HG02852 (cell line): Measurements from ENCODE around the gene NPBWR2.

ENCODE experiments used
- ATAC-seq: cut with Tn5 transposase; IDR thresholded peaks from one replicate; pipeline ENCODE4 v1.9.1; 2021; ENCODE audit warnings: mild to moderate bottlenecking, moderate library complexity; ENCODE audit not compliant: unreplicated experiment

NPBWR2 gene

DNA sequence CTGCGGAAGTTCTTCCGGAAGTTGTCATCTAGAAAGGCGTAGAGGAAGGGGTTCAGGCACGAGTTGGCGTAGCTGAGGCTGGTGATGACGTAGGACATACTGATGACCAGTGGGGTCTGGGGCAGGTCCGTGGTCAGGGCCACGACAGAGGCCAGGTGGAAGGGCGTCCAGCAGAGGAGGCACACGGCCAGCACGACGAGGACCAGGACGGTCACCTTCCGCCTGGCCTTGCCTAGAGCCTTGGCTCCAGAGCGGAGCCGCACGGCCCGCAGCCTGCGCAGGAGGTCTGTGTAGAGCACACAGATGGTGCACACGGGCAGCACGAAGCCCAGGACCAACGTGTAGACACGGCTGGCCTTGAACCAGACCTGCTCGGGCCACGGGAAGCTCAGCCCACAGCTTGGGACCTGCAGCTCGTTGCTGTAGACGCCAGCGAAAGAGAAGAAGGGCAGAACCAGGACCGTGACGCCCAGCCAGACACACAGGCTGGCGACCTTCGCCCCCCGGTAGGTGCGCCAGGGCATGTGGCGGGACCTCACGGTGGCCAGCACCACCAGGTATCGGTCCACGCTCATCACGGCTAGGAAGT, 1.4 kb downstream of the NPBWR2 start:
- no peak for ATAC-seq

DNA sequence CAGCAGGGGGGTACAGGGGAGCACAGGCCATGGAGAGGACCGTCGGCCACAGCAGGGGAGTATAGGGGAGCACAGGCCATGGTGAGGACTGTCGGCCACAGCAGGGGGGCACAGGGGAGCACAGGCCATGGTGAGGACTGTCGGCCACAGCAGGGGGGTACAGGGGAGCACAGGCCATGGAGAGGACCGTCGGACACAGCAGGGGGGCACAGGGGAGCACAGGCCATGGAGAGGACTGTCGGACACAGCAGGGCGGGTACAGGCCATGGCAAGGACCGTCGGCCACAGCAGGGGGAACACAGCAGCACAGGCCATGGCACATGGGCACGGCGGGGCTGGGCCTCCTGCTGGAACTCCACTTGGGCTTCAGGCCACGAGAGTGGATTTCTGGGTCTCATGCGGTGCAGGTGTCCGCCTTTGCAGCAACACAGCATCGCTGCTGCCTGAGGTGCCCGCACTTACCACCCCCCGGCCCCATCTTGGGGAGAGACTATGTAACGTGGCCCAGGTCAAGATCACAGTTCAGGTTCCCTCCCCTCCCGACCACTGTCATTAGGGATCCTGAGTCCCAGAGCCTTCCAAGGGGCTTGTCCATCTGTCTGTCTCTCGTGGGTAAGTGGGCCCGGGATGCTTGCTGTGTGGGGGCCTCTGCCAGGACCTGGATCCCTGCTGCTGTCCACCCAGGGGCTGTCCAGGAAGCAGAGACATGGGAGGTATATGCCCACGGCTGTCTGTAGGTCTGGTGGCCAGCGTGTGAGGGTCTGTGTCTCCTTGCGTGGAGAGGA, 2.5 kb downstream of the NPBWR2 start:
- no peak for ATAC-seq

DNA sequence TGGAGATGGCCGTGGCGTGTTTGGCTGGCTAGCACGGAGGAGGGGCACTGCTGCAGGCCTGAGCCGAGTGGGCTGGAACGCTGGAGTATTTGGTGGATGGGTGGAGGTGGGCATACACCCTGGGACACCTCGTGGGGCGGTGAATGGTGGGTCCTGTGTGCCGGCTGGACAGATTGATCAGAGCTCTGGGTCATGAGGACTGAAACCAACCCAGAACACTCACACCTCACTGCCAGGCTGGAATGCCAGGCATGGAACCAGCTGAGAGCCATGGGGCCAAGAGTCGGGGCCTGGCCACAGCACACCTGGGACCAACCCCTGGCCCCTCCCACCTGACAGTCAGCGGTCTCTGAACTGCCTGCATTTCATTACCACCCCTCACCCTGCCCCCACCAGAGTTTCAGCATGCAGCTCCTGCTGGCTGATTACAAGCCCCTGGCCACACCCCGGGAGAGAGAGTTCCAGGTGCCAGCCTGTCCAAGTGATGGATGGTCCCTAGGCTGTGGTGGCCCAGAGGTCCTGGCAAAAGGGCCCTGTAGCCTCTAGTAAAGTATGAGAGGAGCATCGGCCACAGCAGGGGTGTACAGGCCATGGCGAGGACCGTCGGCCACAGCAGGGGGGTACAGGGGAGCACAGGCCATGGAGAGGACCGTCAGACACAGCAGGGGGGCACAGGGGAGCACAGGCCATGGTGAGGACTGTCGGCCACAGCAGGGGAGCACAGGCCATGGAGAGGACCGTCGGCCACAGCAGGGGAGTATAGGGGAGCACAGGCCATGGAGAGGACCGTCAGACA, 3.3 kb downstream of the NPBWR2 start:
- ATAC-seq, result no peak

DNA sequence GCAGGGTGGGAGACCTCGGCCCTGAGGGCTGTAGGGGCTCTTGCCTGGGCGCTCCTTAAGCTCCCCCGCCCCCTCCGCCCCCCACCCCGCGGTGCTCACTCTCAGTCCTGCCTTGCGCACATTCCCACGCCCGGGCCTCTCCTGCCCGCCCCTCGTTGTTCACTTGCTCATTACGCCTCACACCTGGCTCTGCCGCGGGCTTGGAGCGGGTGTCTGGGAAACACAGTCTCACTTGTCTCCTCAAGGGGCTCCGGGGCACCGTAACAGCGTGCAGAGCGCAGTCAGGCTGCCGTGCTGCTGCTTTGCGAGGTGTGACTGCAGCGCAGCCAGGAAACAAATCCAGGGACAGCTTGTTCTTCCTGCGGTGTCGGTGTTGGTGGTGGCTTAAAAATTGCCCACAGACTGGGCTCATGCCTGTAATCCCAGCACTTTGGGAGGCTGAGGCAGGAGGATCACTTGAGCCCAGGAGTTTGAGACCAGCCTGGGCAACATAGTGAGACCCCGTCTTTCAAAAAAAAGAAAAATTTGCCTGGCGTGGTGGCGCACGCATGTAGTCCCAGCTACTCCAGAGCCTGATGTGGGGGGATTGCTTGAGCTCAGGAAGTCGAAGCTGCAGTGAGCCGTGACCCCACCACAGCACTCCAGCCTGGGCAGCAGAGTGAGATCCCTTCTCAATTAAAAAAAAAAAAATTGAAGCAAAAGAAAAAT, 4.6 kb downstream of the NPBWR2 start:
- ATAC-seq, result no peak

DNA sequence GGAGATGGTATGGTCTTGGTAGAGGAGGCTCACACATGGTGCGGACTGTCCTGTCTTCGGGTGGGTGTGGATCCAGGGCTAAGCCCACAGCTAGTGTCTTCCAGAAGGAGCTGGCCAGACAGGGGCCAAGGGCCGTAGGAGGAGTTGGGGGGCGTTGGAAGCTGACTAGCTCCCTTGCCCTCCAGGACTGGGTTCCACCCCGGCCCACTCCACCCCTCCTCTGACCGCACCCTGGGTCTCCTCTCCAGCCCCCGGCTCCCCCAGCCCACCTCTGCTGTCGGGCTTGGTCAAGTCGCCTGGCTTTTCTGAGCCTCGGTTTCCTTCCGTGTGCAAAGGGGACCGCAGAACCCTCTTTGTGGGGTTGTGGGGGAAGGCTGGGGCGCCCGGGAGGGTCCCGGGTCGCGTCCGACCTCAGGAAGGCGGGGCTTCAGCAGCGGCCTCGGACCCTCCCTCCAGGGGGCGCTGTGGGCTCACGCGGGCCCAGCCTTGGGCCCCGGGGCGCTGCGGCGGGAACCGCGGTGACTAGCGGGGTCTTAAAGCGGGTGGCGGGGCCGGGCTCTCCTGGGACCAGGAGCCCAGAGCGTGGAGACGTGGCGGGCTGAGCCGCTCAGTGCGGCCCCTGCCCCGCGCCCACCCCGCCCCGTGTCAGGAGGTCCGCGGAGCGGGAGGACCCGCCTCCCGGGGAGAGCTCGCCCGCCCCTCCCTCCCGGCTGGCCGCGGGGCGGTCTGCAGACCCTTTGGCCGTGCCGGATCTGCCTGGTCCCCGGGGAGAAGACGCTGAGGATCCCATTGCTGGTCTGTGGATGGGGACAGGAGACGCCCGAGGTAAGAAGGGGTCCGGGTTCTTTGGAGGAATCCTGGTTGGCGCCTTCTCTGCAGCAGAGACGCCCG, 5.4 kb downstream of the NPBWR2 start:
- ATAC-seq, result no peak

DNA sequence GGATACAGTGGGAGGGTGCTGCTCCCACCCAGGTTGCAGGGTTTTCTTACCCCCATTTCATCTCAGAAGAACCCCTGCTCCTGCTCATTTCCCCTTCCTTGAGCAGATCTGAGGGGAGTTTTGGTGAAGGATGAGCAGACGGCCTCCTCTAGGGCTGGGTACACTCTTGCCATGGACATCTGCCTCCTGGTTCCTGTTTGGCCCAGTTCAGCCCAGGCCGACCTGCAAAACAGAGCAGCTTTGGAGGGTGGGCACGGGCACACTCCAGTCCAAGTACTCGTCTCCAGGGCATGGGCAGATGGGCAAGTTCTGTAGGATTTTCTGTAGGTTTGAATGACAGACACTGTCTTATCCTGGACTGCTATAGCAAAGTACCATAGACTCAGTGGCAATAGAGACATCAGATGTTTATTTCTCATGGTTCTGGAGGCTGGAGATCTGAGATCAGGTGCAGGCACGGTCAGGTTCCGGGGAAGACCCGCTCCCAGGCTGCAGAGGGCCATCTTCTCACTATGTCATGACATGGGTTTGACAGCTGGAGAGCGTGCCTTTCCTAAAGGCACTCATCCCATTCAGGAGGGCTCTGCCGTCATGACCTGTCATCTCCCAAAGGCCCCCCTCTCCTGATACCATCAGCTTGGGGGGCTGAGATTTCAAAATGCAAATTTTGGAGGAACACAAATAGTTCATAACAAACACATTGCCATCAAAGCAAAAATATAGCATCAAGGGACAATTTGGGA, 6.2 kb downstream of the NPBWR2 start:
- no peak for ATAC-seq

DNA sequence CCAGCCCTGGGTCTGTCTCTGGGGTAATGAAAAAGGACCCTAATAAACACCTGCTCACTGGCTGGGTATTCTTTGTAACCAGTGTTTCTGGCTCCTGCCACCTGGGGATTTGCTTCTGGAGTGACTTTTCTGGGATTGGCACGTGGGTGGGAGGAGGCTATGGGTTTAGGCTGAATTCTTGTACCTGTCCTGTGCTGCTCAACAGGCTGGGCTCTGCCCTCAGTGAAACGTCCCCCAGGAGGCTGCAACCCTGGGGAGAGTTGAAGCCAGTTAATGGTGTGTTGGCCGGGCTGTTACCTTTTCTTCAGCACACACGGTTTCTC, 6.8 kb downstream of the NPBWR2 start:
- no peak for ATAC-seq

DNA sequence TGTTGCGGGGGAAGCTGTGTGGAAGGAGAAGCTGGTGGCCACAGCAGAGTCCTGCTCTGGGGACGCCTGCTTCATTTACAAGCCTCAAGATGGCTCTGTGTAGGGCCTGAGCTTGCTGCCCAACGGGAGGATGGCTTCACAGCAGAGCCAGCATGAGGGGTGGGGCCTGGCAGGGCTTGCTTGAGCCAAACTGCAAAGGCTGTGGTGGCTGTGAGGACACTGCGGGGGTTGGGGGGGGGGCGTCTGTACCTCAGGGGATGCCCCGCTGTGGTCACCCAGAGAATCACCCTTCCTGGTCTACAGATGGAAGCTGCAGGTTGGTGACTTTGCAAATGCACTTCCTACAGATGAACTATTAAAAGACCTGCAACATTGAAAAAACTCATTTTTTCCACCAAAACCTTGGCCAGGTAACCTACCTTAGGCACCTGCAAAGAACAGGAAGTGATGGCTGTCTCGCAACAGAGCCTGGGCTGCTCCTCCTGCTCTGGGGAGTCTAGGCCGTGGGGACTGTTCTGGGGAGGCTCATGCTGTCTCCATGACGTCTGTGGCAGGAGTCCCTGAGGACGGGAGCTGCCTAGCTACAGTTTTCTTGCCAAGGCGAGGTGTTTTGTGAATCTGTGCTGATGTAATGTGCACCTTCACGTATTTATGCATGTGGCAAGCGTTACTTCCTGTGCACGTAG, 7.3 kb downstream of the NPBWR2 start:
- no peak for ATAC-seq

DNA sequence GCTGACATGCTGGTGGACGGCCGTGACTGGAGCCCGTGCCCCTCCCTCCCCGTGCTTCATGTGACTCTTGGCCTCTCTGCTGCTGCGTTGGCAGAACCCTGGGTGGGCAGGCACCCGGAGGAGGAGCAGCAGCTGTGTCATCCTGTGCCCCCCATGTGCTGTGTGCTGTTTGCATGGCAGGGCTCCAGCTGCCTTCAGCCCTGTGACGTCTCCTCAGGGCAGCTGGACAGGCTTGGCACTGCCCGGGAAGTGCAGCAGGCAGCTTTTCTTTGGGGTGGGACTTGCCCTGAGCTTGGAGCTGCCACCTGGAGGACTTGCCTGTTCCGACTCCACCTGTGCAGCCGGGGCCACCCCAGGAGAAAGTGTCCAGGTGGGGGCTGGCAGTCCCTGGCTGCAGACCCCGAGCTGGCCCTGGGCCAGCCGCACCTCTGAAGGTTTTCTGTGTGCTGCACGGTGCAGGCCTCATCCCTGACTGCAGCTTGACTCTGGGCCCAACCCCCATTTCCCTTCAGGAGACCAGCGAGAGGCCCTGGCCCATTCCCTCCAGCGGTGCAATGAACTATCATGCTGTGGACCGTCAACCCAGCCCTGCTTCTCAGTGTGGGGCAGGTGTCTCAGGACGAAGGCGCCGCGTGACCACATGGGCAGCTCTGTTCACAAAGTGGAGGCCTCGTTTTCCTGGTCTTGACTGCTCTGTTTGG, 8.1 kb downstream of the NPBWR2 start:
- no peak for ATAC-seq

DNA sequence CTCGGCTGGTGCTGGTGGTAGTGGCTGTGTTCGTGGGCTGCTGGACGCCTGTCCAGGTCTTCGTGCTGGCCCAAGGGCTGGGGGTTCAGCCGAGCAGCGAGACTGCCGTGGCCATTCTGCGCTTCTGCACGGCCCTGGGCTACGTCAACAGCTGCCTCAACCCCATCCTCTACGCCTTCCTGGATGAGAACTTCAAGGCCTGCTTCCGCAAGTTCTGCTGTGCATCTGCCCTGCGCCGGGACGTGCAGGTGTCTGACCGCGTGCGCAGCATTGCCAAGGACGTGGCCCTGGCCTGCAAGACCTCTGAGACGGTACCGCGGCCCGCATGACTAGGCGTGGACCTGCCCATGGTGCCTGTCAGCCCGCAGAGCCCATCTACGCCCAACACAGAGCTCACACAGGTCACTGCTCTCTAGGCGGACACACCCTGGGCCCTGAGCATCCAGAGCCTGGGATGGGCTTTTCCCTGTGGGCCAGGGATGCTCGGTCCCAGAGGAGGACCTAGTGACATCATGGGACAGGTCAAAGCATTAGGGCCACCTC, 8.8 kb downstream of the NPBWR2 start:
- ATAC-seq, result no peak

DNA sequence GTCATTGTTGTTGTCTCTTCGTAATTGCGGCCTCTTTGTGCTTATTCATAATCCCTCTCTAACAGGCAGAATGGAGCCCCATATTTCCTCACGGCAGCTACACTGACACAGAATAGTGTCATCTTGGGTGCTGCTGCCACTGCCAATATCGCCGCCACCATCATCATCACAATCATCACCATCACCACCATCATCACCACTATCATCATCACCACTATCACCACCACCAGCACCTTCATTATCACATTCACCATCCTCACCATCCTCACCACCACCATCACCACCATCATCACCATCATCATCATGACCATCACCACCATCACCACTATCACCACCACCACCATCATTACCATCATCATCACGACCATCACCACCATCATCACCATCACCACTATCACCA, 10.8 kb downstream of the NPBWR2 start:
- no peak for ATAC-seq

DNA sequence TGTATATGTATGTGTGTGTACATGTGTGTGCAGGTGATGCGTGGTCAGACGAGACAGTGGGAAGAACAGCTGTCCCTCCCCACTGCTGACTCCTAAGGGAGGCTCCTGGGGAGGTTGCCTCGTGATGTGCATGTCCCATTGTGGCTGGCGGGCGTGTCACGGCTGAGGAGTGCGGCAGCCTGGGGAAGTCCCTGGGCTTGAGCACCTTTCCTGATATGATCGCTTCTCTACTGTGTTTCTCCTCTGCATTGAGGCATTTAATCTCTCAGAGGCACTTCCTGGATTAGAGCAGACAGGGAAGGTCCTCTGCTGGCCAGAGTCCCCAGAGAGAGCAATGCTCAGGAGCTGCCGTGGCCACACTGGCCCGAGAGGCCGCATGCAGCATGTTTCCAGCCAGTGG, 11.4 kb downstream of the NPBWR2 start:
- ATAC-seq, result no peak

DNA sequence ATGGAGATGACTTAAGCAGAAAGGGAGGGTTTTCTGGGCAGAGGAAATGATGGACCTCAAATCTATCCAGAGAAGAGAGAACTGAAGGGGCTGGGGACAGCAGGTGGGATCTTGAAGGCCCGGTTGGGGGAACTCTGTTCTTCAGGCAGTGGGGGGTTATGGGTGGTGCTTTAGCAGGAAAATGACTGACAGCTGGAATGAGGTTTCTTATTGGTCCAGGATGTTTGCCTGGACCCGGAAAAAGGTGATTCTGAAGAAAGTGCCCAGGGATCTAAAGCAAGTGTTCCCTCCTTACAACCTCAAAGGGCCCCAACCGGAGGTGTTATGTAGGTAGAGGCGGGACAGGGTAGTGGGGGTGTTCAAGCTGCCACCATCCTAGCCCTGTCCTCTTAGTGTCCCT, 11.9 kb downstream of the NPBWR2 start:
- no peak for ATAC-seq

DNA sequence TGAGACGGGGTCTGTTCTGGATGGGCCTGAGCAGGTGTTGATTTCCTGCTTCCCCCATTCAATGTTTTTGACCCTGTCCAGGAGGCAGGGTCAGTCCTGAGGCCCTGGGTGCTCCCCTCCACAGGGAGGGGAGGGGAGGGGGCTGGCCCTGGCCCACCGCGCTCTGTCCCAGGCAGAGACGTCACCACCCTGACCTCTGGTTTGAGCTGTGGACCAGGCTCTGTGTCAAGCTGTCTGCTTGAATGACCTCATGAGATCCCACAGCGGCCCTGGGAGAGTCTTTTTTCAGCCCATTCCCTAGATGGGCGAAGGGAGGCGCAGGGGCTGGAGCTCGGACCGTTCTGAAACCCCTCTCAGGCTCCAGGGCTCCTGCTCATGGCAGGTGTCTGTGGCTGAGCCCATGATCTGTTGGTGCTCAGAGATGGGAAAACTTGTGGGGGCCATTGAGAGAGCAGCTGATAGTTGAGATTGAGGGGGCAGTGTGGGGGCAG, 14.3 kb downstream of the NPBWR2 start:
- no peak for ATAC-seq

DNA sequence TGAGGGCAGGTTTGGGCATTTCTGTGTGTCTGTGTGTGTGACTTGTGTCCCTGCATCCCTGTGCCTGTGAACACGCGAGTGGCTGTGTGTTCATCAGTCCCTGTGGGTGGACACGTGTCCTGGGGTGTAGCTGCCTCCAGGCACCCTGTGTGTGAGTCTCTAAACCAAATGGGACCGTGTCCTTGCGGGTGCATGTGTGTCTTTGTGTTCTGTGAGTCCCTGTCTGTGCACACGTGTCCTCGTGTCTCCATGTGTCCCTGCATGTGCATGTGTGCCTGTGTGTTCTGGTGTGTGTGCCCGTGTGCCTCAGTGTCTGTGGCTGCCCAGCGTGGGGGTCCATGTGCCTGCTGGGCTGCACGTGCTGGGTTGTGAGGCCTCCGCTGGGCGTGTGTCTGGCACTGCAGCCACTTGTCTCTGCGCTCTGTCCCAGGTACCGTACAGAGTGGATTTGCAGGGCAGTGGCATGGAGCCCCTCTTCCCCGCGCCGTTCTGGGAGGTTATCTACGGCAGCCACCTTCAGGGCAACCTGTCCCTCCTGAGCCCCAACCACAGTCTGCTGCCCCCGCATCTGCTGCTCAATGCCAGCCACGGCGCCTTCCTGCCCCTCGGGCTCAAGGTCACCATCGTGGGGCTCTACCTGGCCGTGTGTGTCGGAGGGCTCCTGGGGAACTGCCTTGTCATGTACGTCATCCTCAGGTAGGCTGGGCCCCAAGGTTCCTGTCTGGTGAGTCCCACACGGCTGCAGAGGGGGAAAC, 14.9 kb downstream of the NPBWR2 start:
- no peak for ATAC-seq

DNA sequence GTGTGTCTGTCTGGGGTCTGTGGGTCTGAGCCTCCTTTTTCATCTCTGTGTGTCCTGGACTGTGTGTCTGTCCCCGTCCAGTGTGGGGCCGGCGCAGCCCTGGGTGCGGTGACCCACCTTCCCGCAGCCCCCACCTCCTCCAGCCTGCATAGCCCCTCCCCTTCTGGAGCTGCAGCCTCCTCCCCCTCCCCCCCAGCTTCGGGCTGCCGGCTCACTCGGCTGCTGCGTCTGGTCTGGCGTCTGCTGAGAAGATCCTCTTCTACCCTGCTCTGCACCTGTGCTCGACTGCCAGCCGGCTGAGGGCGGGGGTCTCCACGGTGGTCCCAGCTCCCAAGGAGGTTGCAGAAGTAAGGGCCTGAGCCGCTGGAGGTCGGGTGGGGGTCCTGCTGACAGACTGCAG, 15.6 kb downstream of the NPBWR2 start:
- ATAC-seq, result no peak

DNA sequence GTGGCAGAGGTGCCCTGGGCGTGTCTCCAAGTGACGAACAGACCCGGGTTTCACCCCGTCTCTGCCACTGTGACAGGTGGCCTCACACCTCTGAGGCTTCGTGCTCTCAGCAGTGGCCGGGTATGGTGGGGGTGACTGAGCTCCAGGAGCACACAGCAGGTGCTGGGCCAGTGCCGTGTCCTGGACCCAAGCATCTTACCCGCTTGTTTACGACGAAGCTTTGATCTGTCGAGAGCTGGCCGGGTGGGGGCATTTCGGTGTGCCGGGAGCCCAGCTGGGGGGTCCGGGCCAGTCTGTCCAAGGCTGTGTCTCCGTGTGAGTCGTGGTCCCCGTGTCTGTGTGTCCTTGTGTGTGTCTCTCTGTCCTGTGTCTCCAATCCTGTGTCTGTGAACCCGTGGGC, 16.0 kb downstream of the NPBWR2 start:
- no peak for ATAC-seq

DNA sequence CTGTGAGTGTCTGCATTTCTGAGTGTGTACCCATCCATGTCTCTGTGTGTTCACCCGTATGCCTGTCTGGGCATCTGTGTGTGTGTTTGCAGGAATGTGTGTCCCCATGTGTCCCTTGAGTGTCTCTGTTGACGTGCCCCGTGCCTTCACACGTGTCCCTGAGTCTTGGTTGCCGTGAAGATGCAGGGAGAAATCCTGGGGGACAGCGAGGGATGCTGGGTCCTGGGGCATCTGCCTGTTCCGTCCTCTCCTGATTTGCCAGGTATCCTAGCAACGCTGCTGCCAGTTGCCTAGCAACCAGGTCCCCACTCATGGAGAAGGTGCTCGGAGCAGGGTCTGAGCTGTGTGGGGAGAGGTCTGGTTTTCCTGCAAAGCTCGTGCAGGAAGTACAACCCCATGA, 17.2 kb downstream of the NPBWR2 start:
- no peak for ATAC-seq
